GM19467 (cell line): Measurements from ENCODE around the gene PRG2.
"Not testable (repeated sequence)": the region's sequence is repeated elsewhere in the genome, so short reads cannot be mapped to it uniquely, and the experiment has no call there.

ENCODE experiments used
- ATAC-seq: cut with Tn5 transposase; IDR thresholded peaks from one replicate; pipeline ENCODE4 v1.9.1; 2021; ENCODE audit warnings: mild to moderate bottlenecking, moderate library complexity; ENCODE audit not compliant: unreplicated experiment

The PRG2 gene

GRCh38 chr11:57370251-57370650, 20.2 kb downstream of the PRG2 start:
- no peak for ATAC-seq

- ATAC-seq: no peak
These were observed 21.6 kb downstream of the PRG2 start for GRCh38 chr11:57368845-57369232.

DNA sequence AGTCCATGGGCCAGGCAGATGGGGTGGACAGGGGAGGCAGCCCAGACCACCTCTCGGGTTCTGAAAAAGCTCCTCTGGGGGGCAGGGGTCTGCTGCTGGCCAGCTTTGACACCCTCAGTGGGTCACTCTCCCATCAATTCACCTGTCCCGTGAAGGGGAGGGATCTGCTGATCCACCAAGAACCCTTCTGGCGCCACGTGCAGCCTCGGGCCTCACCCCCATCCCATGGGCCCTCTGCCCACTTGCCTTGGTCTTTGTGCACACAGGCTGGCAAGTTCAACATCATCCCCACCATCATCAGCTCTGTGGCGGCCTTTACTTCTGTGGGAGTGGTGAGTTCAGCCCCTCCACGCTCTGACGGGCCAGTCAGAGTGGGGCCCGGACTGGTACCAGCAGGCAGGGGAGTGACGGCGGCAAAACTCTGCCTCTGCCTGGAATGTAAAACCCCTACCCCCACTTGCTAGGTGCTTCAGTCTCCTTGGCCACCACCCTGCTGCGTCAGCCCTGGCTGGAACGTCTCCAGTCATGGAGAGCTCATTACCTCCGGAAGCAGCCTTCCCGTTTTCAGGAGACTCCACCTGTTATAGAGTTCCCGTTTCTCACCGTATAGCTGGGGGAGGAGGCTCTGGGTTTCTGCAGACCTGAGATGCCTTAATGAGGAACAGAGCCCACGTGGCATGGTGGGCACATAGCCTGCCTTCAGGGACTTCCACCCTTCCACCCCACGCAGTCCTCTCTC, 22.2 kb downstream of the PRG2 start:
- no peak for ATAC-seq

DNA sequence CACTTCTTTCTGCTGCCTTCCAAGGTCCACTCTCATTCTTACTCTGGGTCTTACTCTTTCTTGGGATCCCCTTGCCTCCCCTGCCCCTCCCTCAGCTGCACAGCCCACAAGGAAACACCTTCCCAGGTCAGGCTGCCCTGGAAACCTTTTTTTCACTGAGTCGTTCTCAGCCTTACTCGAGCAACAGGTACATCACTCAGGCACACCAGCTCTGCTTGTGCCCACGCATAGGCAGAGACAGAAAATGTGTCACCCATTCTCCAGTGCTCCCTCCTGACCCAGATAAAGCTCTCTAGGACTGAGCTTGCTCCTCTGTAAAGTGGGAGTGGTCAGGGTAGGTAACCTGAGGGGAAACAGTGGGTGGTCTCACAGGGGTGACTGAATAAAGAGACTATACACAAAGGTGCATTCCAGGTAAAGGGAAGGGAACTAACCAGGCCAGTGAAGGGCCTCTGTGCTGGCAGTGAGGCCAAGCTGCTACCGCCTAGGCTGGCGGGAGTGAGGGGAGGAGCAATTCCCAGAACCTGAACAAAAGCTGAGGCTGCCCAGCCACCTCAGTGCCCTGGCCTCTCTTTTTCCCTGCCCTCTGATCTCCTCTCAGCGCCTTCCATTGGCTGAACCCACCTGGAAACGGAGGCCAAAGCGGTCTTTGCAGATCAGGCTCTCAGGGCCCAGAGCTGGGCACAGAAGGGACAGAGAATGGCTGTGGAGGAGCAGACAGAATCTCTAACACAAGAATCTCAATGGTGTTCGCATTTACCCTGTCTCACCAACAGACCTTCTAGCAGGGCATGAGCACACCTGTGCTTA, 25.4 kb downstream of the PRG2 start:
- no peak for ATAC-seq

GRCh38 chr11:57363131-57364080, 27.0 kb downstream of the PRG2 start:
- no peak for ATAC-seq

- no peak for ATAC-seq
These were observed 28.5 kb downstream of the PRG2 start for GRCh38 chr11:57361926-57362325.

DNA sequence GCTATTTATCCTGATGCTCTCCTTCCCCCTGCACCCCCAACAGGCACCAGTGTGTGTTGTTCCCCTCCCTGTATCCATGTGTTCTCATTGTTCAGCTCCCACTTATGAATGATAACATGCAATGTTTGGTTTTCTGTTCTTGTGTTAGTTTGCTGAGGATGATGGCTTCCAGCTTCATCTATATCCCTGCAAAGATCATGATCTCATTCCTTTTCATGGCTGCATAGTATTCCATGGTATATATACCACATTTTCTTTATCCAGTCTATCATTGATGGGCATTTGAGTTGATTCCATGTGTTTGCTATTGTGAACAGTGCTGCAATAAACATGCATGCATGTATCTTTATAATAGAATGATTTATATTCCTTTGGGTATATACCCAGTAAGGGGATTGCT, 29.0 kb downstream of the PRG2 start:
- not testable (repeated sequence) for ATAC-seq

- no peak for ATAC-seq
These were observed 29.5 kb downstream of the PRG2 start for GRCh38 chr11:57360991-57361390.

GRCh38 chr11:57359896-57360690, 30.4 kb downstream of the PRG2 start:
- ATAC-seq: no peak

GRCh38 chr11:57359396-57359795, 31.1 kb downstream of the PRG2 start:
- ATAC-seq: no peak

DNA sequence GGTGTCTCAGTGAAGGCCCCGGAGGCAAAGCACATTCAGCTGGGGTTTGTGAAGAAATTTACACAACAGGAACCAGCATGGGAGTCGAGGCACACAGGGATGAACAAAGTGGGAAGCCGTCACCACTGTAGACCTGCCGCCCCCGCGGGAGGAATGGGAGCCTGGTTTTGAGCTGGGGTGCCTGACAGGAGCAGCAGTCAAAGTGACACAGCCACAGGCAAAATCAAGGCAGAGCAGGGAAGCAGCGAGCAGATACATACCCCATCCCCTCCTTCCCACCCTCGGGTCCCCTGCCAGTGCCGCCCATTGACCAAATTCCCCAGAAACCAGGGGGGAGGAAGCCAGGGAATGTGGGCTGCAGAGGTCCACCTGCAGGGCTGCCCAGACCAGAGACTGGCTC, 31.5 kb downstream of the PRG2 start:
- ATAC-seq: no peak

GRCh38 chr11:57358543-57358961, 31.9 kb downstream of the PRG2 start:
- no peak for ATAC-seq

- ATAC-seq: no peak
These were observed 32.6 kb downstream of the PRG2 start for GRCh38 chr11:57357856-57358255.

DNA sequence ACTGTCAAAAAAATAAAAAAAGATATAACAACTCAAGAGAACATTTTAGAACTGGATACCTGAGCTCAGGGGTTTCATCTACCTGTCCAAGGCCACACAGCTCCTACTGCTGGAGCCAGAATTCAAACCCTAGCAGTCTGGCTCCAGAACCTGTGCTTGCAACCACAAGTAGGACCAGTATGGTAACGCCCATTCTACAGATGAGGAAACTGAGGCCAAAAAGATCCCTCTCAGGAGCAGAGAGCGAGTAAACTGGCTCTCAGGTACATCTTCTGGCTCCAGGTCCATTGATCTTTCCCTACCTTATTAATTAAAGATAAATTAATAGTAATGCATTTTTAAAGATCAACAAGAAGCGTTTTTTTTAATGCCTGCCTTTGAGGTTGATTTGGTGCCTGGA, 33.1 kb downstream of the PRG2 start:
- no peak for ATAC-seq

- ATAC-seq: no peak
These were observed 34.2 kb downstream of the PRG2 start for GRCh38 chr11:57356268-57356667.

GRCh38 chr11:57354699-57355098, 35.8 kb downstream of the PRG2 start:
- no peak for ATAC-seq

DNA sequence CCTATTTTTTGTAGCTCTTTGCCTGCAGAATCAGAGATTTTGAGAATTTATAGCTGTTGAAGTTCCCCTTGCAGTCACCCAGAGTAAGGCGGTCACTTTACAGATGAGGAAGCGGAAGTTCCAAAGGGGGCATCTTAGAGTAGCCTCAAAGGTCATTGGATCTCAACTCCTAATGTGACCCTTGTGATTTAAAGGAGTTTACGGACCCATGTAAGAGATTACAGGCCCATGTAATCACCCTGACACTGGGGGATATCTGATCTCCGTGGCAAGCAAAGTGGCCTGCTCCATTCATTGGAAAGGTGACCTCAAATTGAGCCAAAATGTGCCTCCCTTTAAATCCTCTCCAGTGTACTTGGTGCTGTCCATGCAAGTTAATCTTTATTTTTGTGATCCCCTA, 36.6 kb downstream of the PRG2 start:
- no peak for ATAC-seq

- no peak for ATAC-seq
These were observed 37.0 kb downstream of the PRG2 start for GRCh38 chr11:57353446-57353845.

DNA sequence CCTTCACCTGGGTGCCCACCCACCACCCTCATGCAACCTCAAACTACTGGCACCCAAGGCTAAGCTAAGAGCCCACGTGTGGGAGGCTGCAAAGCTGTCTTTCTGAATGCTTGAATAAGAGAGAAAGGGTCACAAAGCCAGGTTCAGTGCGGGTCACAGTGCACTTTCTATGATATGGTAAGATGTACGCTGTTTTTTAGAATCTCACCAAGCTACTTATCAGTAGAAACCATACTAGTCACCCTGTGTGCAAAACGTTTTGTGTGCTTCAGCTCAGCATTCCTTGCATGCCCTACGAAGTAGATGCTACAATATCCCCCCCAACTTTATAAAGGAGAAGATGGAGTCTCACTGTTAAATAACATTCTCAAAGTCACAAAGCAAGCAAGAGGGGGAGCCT, 37.4 kb downstream of the PRG2 start:
- ATAC-seq: no peak

DNA sequence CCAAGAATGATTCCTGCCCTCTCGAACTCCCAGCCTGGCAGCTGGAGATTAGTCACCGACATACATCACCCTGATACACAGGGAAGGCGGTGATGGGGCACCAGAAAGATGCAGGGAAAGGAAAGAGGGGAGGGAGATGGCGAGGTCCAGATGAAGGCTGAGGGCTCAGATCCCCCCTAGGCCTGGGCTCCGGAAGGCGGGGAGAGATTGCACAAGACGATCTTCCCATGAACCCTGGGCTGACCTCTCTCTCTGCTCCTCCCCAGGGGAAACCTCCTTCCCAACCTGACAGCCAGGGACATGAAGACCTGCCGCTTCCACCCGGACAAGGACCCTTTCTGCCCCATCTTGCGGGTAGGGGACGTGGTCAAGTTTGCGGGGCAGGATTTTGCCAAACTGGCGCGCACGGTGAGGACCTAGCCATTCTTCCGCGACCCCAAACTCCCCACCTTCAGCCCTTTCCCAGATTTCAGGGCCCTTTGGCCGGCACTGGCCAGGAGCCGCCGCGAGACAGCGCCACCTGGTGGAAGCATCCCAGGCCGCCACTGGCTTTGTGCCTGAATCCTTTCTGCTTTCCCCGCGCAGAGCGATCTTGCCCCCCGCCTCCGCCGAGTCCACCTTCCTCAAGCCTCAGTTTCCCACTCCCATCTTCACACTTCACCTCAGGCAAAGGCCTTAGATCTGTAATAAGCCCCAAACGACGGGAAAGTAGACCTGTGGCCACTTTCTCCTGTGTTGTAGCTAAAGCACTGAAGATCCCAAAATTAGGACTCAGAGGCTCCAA, 40.8 kb downstream of the PRG2 start:
- ATAC-seq: no peak
